ENCODE measurements around the gene CROCC. TPM values are rescaled to one million over a fixed set of nuclear protein-coding genes. Genes with fewer than 3 reads are reported as not detected.

The CROCC gene
- total and polyA plus RNA-seq, 2 experiments from 2014 or later: 15.1 to 106 TPM

DNA sequence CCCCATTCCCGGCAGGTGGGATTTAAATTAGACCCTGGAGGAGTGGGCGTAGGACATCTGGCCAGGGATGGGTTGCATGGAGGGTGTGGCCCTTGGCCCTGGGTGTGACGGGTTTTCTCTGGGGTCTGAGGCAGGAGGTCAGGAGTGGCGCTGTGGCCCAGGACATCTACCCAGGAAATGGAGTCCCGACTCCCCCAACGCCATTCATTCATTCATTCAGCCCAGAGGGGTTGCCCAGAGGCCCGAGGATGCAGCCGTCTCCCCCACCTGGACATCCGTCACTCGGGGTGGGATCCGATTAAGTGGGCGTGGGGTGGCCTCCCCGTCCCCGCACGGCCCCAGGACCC is 89.3 kb downstream of the CROCC start:
- H3K4me1 Mint-ChIP-seq: peaks cover 66% of the 10 kb centered on the region
- no peaks in the 10 kb centered on the region; the same call in 2 of the 3 replicates for H3K36me3 Mint-ChIP-seq (ENCODE audit: low read depth)
- H3K27ac Mint-ChIP-seq: no peak overlapping the region
- Histone ChIP-seq H3K9me2 (ENCODE audit: insufficient read depth) (no peaks in the 10 kb centered on the region), H3K79me2 (replicated peaks; ENCODE audit: insufficient read depth) (peaks cover 9% of the 10 kb centered on the region), H3F3A (replicated peaks; ENCODE audit: low read depth) (peaks cover 16% of the 10 kb centered on the region; the same call in 1 of the 2 replicates), H2AFZ (peak overlapping the region; percentile 95), H3K4me2 (peak overlapping the region; percentile 94), H3K4me3 (peak overlapping the region; percentile 93), H3K27ac (ENCODE audit: low read depth) (no peak overlapping the region), H3K4me1 (ENCODE audit: insufficient read depth) (peaks cover 48% of the 10 kb centered on the region), H3K36me3 (ENCODE audit: insufficient read depth) (no peaks in the 10 kb centered on the region), H4K20me1 (replicated peaks; ENCODE audit: insufficient read depth) (peaks cover 13% of the 10 kb centered on the region), H3K27me3 (ENCODE audit: insufficient read depth) (no peaks in the 10 kb centered on the region)
- TF ChIP-seq, protein P1, sequence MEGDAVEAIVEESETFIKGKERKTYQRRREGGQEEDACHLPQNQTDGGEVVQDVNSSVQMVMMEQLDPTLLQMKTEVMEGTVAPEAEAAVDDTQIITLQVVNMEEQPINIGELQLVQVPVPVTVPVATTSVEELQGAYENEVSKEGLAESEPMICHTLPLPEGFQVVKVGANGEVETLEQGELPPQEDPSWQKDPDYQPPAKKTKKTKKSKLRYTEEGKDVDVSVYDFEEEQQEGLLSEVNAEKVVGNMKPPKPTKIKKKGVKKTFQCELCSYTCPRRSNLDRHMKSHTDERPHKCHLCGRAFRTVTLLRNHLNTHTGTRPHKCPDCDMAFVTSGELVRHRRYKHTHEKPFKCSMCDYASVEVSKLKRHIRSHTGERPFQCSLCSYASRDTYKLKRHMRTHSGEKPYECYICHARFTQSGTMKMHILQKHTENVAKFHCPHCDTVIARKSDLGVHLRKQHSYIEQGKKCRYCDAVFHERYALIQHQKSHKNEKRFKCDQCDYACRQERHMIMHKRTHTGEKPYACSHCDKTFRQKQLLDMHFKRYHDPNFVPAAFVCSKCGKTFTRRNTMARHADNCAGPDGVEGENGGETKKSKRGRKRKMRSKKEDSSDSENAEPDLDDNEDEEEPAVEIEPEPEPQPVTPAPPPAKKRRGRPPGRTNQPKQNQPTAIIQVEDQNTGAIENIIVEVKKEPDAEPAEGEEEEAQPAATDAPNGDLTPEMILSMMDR (conservative IDR thresholded peaks at IDR 0.05; ENCODE audit: low read depth in 2 of 2): peak in 1 of 2 experiments; percentile 13; a peak in 1 of 4 replicates
- TF ChIP-seq POLR2AphosphoS5 (IDR thresholded peaks at IDR 0.05; ENCODE audit: low read depth): no peak
- ATAC-seq (no peak), DNase-seq (ENCODE audit: low spot score) (no peak)
- no peaks in the 10 kb centered on the region for H3K9me3 Mint-ChIP-seq
- H3K27me3 Mint-ChIP-seq (ENCODE audit: insufficient read depth, low read depth, poor library complexity): peaks cover 25% of the 10 kb centered on the region
- peak overlapping the region; percentile 84 for H3K4me3 Mint-ChIP-seq

DNA sequence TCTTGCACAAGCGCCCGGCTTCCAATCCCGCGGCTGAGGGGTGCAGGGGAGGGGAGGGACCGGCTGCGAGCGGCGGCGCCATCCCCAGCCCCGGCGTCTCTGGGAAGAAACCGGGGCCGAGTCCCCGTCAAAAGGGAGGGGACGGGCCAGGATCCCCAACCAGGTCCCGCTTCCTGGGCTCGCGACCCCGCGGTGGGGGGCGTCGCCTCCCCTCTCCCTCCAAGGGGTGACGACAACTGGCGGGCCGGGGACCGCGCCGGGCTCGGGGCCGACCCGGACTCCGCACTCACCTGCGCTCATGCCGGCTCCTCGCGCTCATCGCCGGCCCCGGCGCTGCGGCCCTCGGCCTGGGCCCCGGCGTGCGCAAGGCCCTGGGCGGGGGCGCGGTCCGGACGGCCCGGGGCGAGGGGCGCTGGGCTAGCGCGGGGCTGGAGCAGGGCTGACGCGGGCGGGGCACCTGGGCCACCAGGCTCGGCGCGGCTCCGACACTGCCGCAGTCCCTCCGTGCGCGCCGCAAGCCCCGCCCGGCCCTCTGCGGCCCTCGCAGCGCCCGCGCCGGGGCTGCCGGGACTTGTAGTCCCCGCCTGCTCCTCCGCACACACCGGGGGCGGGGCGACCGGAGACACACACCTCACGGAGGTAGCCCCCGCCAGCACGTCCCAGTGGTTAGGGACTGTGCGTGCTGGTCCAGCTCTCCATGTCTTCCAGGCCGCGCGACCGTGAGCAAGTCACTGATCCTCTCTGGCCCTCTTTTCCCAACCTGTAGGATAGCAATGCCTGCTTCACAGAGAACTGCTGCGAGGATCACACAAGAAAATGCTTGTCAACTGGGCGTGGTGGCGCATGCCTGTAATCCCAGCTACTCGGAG is 89.9 kb downstream of the CROCC start, which contains the start of gene ATP13A2:
TSS of gene ATP13A2 (minus strand) at position 490 of the 869 bp plus-strand sequence. CDS start at position 300, 190 bp downstream.
- H3K27me3 Mint-ChIP-seq (ENCODE audit: insufficient read depth, low read depth, poor library complexity): peaks cover 28% of the 10 kb centered on the region
- H4K20me1 ChIP-seq (replicated peaks; ENCODE audit: insufficient read depth): peaks cover 13% of the 10 kb centered on the region
- H3K4me1 ChIP-seq (ENCODE audit: insufficient read depth): peaks cover 54% of the 10 kb centered on the region
- H3K4me3 Mint-ChIP-seq: peak within 1 kb of the TSS; percentile 84
- peak within 1 kb of the TSS; percentile 93 for H3K4me3 ChIP-seq
- peak within 1 kb of the TSS; percentile 94 for H3K4me2 ChIP-seq
- H3K79me2 ChIP-seq (replicated peaks; ENCODE audit: insufficient read depth): peaks cover 9% of the 10 kb centered on the region
- H3K36me3 Mint-ChIP-seq (ENCODE audit: low read depth): no peaks in the 10 kb centered on the region
- no peaks in the 10 kb centered on the region for H3K9me2 ChIP-seq (ENCODE audit: insufficient read depth)
- H3K27ac Mint-ChIP-seq: peak within 1 kb of the TSS; percentile 84
- TF ChIP-seq EZH2 (IDR thresholded peaks at IDR 0.05; ENCODE audit: low read depth, unreplicated experiment): no peak
- peak; percentile 54 for TF ChIP-seq POLR2AphosphoS5 (IDR thresholded peaks at IDR 0.05; ENCODE audit: low read depth)
- no peak for TF ChIP-seq ZNF114 (CRISPR knock-in tag; IDR thresholded peaks at IDR 0.05)
- TF ChIP-seq, protein P2, sequence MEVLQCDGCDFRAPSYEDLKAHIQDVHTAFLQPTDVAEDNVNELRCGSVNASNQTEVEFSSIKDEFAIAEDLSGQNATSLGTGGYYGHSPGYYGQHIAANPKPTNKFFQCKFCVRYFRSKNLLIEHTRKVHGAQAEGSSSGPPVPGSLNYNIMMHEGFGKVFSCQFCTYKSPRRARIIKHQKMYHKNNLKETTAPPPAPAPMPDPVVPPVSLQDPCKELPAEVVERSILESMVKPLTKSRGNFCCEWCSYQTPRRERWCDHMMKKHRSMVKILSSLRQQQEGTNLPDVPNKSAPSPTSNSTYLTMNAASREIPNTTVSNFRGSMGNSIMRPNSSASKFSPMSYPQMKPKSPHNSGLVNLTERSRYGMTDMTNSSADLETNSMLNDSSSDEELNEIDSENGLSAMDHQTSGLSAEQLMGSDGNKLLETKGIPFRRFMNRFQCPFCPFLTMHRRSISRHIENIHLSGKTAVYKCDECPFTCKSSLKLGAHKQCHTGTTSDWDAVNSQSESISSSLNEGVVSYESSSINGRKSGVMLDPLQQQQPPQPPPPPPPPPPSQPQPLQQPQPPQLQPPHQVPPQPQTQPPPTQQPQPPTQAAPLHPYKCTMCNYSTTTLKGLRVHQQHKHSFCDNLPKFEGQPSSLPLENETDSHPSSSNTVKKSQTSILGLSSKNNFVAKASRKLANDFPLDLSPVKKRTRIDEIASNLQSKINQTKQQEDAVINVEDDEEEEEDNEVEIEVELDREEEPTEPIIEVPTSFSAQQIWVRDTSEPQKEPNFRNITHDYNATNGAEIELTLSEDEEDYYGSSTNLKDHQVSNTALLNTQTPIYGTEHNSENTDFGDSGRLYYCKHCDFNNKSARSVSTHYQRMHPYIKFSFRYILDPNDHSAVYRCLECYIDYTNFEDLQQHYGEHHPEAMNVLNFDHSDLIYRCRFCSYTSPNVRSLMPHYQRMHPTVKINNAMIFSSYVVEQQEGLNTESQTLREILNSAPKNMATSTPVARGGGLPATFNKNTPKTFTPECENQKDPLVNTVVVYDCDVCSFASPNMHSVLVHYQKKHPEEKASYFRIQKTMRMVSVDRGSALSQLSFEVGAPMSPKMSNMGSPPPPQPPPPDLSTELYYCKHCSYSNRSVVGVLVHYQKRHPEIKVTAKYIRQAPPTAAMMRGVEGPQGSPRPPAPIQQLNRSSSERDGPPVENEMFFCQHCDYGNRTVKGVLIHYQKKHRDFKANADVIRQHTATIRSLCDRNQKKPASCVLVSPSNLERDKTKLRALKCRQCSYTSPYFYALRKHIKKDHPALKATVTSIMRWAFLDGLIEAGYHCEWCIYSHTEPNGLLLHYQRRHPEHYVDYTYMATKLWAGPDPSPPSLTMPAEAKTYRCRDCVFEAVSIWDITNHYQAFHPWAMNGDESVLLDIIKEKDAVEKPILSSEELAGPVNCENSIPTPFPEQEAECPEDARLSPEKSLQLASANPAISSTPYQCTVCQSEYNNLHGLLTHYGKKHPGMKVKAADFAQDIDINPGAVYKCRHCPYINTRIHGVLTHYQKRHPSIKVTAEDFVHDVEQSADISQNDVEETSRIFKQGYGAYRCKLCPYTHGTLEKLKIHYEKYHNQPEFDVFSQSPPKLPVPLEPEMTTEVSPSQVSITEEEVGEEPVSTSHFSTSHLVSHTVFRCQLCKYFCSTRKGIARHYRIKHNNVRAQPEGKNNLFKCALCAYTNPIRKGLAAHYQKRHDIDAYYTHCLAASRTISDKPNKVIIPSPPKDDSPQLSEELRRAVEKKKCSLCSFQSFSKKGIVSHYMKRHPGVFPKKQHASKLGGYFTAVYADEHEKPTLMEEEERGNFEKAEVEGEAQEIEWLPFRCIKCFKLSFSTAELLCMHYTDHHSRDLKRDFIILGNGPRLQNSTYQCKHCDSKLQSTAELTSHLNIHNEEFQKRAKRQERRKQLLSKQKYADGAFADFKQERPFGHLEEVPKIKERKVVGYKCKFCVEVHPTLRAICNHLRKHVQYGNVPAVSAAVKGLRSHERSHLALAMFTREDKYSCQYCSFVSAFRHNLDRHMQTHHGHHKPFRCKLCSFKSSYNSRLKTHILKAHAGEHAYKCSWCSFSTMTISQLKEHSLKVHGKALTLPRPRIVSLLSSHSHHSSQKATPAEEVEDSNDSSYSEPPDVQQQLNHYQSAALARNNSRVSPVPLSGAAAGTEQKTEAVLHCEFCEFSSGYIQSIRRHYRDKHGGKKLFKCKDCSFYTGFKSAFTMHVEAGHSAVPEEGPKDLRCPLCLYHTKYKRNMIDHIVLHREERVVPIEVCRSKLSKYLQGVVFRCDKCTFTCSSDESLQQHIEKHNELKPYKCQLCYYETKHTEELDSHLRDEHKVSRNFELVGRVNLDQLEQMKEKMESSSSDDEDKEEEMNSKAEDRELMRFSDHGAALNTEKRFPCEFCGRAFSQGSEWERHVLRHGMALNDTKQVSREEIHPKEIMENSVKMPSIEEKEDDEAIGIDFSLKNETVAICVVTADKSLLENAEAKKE (CRISPR knock-in tag; IDR thresholded peaks at IDR 0.05): no peak
- no peak for TF ChIP-seq JUNB (IDR thresholded peaks at IDR 0.05; ENCODE audit: unreplicated experiment)
- peak; percentile 69 for TF ChIP-seq CREB1 (CRISPR knock-in tag; IDR thresholded peaks at IDR 0.05; ENCODE audit: low read depth)
- TF ChIP-seq NANOG (IDR thresholded peaks at IDR 0.05; ENCODE audit: borderline replicate concordance): no peak
- TF ChIP-seq, protein P3, sequence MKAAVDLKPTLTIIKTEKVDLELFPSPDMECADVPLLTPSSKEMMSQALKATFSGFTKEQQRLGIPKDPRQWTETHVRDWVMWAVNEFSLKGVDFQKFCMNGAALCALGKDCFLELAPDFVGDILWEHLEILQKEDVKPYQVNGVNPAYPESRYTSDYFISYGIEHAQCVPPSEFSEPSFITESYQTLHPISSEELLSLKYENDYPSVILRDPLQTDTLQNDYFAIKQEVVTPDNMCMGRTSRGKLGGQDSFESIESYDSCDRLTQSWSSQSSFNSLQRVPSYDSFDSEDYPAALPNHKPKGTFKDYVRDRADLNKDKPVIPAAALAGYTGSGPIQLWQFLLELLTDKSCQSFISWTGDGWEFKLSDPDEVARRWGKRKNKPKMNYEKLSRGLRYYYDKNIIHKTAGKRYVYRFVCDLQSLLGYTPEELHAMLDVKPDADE (IDR thresholded peaks at IDR 0.05): peak; percentile 70
- peak within 1 kb of the TSS; percentile 76; the same call in 1 of the 2 replicates for H3K27ac ChIP-seq (ENCODE audit: low read depth)
- H3F3A ChIP-seq (replicated peaks; ENCODE audit: low read depth): peaks cover 16% of the 10 kb centered on the region; the same call in 1 of the 2 replicates
- peak within 1 kb of the TSS; percentile 95 for H2AFZ ChIP-seq
- H3K36me3 ChIP-seq (ENCODE audit: insufficient read depth): no peaks in the 10 kb centered on the region
- ATAC-seq (peak; percentile 70), DNase-seq (ENCODE audit: low spot score) (peak; percentile 98)
- no peaks in the 10 kb centered on the region for H3K9me3 Mint-ChIP-seq
- peaks cover 71% of the 10 kb centered on the region for H3K4me1 Mint-ChIP-seq
- no peaks in the 10 kb centered on the region for H3K27me3 ChIP-seq (ENCODE audit: insufficient read depth)
